ENCODE results near the gene PROC.

- TF ChIP-seq POLR2A (IDR thresholded peaks at IDR 0.05) (no peak), POLR2AphosphoS5 (IDR thresholded peaks at IDR 0.05; ENCODE audit: insufficient read depth in 1 of 2, low read depth in 1 of 2) (no peak)
- TF ChIP-seq, protein P1, sequence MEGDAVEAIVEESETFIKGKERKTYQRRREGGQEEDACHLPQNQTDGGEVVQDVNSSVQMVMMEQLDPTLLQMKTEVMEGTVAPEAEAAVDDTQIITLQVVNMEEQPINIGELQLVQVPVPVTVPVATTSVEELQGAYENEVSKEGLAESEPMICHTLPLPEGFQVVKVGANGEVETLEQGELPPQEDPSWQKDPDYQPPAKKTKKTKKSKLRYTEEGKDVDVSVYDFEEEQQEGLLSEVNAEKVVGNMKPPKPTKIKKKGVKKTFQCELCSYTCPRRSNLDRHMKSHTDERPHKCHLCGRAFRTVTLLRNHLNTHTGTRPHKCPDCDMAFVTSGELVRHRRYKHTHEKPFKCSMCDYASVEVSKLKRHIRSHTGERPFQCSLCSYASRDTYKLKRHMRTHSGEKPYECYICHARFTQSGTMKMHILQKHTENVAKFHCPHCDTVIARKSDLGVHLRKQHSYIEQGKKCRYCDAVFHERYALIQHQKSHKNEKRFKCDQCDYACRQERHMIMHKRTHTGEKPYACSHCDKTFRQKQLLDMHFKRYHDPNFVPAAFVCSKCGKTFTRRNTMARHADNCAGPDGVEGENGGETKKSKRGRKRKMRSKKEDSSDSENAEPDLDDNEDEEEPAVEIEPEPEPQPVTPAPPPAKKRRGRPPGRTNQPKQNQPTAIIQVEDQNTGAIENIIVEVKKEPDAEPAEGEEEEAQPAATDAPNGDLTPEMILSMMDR (IDR thresholded peaks at IDR 0.05) = no peak
Observed at GRCh38 chr2:127456960-127457359, 38.7 kb downstream of the PROC start.

All from vagina (tissue), 2 donors.